Measurements from ENCODE around the gene SYNJ2.

DNA sequence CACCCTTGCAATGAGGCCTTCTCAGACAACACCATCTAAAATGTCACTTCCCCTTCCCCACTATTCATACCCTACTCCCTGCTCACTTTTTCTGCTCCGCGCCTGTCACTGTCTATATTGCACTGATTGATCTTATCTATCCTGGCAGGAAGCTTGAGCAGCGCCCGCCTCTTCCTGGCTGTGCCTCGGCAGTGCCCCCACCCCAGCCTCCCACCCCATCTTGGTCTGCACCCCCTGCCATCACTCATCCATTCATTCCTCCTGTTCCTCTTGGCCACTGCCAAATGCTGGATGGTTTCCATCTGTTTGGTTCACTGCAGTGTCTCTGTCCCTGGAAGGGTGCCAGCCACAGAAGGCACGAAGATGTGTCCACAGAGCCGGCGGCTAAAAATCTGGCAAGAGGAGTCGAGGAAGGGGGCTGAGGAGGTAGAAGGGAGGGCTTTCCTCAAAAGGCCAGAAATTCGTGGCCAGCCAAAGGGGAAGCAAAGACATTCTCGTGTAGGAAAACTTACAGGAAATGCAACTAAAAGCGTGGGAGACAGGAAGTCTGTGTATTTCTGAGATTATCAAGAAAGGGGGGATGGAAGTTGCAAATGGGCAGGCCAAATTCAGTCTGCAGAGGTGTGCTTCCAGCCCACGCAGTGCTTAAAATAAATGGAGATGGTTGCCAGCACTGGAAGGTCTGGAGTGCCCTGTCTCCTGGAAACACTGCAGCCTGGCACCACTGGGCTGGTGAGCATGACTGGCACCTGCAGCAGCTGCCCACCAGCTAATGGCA is 27.6 kb downstream of the SYNJ2 start:
- TF ChIP-seq, protein P1, sequence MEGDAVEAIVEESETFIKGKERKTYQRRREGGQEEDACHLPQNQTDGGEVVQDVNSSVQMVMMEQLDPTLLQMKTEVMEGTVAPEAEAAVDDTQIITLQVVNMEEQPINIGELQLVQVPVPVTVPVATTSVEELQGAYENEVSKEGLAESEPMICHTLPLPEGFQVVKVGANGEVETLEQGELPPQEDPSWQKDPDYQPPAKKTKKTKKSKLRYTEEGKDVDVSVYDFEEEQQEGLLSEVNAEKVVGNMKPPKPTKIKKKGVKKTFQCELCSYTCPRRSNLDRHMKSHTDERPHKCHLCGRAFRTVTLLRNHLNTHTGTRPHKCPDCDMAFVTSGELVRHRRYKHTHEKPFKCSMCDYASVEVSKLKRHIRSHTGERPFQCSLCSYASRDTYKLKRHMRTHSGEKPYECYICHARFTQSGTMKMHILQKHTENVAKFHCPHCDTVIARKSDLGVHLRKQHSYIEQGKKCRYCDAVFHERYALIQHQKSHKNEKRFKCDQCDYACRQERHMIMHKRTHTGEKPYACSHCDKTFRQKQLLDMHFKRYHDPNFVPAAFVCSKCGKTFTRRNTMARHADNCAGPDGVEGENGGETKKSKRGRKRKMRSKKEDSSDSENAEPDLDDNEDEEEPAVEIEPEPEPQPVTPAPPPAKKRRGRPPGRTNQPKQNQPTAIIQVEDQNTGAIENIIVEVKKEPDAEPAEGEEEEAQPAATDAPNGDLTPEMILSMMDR (IDR thresholded peaks at IDR 0.05; ENCODE audit: low read length) = no peak
- TF ChIP-seq EZH2phosphoT487 (IDR thresholded peaks at IDR 0.05; ENCODE audit: low read length) (no peak), EZH2 (optimal IDR thresholded peaks at IDR 0.05; ENCODE audit: low read depth, low read length) (no peak)

All from MM.1S (cell line).